ENCODE data around the gene DYSF.

The DYSF gene

DNA sequence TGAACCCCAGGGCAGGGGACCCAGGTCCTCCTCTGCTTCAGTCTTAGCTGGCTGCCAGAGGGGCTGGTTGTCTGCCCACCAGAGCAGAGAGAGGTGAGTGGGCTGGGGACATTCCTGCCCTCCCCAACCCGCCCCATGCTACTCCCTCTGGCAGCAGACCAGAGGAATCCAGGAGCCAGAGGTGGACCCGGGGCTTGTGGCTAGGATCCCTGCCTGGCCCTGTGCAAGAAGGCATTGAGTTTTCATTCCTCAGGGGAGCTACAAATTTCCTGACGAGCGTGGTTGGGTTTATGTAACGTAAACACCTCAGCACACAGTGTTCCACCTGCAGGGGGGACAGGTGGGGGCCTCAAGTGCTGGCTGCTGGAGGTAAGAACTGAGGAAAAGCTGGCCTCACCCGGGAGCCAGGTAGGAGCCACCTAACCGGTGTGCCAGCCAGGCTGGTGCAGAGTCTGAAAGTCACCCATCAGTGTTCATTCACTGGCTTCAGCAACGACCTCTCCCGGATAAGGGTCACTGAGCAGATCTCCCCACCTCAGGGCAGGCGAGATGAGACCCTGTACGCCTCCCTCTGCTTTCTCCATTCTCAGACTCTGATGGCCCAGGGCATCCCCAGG lies 246.8 kb downstream of the DYSF start:
- no peak for DNase-seq

DNA sequence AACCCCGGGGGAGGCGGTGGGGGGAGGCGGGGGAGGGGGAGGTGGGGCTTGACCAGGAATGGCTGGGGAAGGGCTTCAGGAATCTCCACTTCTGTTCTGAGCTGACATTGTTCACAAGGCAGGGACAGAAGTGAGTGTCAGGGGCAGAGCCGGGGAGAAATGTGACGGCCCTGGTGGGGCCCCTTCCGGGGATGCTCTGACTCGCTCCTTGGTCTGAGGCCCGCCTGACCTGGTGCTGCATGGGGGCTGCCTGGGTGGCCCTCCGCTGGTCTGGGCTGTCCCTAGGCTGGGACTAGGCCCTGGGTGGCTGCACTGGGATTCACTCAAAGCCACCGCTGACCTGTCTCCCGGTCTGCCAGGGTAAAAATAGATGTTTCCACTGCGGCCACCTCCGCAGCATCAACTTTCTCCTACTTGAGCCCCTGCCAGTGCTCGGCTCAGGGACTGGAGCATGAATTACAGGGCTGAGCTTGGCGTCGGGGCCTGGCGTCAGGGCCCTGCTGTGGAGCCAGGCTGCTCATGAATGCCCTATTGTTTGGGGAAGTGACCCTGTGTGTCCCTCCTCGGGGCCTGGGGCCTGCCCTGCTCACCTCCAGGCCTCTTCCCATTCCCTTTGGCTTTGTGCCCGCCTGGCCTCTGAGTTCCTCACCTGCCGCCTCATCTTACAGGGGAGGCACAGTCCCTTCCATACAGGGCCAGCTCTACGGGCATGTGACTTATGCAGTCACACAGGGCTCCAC lies 247.5 kb downstream of the DYSF start:
- DNase-seq, result no peak

DNA sequence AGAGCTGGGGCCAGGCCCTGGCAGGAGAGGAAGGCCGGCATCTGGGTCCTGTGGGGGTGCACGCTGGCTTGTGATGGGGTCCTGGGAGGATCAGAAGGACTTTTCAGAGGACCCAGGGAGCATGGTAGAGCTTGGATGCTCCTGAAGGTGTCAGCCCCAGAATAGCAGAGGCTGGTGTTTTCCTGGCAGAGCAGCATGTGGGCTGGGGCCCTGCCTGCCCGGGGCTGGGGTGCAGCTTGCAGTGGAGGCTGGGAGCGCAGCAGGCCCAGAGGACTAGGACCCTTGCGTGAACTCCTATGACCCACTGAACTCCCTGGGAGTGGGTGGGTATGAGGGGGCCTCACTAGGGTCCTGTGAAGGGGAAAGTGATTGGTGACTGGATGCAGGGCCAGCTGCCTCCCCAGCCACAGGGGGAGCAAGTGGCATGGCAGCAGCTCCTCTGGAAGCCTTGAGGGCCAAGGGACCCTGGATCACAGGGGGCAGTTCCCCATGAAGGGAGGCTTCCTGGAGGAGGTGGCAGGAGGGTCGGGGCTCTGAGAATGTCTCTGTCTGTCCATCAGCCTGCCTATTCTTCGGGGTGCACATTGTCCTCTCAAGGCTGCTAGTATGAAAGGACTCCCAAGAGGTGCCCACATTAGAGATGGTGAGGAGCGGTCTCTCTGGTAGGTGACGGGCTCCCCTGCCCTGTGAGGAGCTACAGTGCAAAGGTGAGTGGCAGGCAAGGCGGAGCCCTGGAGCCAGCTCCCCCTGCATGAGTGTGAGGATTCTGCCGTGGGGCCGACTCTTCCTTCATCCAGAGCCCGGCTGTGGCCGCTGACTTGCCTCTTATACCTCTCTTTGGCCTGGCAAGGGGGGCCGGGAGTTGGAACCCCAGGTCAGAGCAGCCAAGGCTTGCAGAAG lies 249.0 kb downstream of the DYSF start:
- no peak for DNase-seq

DNA sequence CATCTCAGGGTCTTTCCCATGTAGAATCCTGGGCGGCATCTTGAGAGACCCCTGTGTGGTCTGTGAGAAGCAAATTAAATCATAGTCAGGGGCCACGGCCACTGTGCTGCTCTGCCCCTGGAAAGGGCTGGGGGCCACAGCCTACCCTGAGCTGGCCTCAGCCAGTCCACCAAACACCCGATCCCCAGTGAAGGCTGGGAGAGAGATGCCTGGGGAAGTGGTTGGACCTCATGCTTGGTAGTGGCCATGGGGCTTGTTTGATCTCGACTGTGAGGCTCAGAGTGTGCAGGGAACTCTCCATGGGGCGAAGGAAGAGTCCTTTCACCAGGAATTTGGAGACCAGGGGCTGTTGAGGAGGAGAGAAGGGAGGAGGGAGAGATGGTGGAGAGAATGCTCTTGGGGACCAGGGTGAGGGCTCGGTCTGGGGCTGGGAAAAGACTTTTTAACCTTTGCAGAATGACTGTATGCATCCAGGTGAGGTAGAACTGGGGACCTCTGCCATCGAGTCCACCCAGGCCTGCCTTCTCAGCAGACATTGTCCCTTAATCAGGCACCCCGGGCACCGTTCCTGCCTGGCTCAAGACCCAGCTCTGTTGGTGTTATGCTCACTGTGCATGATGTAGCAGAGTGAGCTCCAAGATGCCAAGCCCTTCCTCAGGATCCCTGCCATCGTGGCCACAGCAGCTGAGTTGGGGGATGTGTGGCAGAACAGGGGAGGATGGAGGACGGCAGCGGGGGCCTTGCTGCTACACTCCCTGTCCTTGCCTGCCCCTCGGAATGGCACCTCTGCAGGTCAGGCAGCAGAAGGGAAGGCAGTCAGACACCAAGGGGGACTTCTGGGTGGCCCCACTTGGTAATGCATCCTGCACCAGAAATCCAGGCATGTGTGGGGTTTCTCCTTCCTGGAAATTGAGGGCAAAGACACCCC lies 249.9 kb downstream of the DYSF start:
- no peak for DNase-seq

DNA sequence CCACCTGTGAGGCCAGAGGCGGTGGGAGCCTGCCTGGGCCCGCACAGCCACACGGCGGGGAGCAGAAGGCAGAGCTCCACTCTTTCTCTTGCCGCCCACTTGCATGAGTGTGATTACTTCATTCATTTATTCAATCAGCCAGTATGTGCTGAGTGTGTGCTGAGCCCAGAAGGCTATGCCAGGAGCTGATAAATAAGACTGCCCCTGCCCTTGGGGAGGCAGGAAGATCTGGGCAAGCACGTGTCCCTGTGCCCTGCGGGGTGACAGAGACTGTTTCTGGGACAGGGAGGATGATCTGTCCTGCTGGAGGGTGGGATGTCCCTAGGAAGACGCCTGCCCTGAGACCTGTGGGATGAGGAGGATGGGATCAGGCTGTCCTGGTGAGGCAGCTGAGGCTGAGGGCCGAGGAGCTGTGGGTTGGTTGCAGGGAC lies 250.8 kb downstream of the DYSF start:
- no peak for DNase-seq

DNA sequence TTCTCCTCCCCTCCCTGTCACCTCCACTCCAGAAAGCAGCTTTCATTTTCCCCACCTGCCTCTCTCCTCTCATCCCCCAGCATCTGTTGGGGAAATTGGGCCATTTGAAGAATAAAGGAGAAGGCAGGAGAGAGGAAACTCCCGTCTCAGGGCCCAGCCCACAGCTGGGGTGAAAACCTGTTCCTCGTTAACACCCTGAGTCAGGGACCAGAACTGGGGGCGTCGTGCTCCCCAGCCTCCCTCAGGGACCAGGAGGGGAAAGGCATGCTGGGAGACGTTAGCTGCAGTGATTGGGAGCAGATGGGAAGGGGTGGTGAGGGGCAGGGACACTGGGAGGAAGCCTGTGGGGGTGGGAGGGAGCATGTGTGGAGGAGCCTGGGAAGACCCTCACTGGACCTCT lies 251.3 kb downstream of the DYSF start:
- DNase-seq, result no peak

DNA sequence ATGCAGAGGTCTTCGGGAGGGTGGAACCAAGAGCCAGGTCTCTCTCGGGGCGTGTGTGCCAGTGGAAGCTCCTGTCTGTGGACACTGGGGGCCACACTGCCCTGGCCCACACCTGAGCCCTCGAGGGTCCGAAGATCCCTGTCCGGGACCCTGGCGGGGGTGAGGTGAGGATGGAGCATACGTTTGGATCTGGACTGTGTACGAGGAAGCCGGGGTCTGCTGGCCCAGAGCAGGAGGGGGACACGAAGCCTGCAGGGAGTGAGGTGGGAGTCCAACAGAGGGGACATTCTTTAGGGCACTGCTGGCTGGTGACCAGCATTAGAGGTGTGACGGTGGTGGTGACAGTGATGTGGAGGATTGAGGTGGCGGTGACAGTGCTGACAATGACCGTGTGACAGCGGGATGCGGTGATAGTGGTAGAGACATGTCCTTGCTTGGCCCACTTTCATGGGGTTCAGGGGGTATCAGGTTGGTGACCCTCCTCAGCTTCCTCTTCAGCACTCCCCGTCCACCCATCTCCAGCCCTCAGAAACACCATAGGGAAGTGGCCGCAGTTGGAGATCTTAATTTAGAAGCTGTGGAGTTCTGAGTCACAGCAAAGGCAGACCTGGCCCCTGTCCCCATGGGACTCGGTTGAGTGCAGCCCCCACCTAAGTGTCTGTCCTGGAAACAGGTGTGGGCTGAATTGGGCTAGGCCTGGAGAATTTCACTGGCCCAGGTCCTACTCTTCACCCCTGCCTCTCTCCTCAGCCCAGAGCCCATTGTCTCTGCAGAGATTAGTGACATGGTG lies 252.0 kb downstream of the DYSF start:
- DNase-seq, result no peak

DNA sequence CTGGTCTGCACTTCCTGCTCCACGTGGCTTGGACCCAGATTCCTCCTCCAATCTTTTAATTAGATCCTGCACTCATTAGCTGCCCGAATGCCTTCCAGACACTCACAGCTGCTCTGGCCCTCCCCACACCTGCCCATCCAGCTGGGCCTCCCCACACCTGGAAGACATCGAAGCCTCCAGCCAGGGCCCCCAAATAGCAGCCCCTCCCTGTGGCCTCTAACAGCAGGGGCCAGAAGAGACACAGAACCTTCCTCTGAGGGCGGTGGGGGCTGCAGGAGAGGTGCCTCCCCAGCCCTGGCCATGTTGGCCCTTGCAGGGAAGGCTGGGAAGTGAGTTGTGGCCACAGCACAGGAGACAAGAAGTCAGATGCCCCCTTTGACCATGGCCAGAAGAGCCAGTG lies 252.8 kb downstream of the DYSF start:
- no peak for DNase-seq

DNA sequence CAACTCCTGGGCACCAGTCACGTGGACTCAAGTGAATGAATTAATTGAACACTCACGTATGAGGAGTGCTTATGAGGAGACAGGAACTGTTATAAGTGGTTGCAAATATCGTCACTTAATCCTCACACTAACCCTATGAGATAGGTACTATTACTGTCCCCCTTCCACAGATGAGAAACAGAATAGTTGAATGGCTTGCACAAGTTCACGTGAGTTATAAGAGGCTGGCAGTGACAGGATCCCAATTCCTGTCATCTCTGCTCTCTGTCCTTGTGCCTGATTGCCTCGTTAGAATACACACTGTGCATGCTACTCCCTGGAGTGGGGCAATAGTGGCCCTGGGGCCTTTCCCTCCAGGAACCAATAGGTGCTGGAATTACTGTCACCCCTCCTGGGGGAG lies 253.5 kb downstream of the DYSF start:
- no peak for DNase-seq

DNA sequence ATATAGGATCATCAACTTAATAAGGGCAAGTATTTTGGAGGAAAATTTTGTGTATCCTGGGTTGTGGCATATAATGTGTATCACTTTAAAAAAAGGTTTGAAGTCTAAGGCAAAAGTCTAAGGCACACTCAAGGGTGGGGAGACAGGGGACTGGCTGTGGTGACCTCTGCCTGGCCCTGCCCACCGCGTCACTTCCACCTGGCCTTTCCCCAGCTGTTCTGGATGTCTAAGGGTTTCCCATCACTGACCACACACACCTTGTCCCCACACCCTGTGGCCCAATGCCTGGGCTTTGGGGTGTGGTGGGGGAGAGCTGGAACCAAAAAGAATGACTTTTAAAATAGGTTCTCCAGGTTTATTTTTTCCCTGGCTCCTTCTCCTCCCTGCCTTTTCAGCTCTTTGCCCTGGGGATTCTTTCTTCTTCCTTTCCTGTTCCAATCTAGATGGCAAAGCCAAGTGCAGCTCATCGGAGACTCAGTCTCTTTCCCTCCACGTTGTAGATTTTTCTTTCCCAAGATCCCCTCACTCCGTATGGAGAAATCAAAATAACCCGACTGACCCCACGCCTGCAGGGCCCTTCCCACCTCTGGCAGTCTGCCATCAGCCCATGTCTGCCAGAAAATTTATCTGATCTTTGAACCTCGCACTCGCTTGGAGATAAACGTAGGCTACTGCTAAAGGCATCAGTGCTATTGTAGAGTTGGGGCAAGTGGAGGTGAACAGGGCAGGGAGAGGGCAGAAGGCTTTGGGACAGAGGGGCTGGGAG lies 257.2 kb downstream of the DYSF start:
- DNase-seq, result no peak

DNA sequence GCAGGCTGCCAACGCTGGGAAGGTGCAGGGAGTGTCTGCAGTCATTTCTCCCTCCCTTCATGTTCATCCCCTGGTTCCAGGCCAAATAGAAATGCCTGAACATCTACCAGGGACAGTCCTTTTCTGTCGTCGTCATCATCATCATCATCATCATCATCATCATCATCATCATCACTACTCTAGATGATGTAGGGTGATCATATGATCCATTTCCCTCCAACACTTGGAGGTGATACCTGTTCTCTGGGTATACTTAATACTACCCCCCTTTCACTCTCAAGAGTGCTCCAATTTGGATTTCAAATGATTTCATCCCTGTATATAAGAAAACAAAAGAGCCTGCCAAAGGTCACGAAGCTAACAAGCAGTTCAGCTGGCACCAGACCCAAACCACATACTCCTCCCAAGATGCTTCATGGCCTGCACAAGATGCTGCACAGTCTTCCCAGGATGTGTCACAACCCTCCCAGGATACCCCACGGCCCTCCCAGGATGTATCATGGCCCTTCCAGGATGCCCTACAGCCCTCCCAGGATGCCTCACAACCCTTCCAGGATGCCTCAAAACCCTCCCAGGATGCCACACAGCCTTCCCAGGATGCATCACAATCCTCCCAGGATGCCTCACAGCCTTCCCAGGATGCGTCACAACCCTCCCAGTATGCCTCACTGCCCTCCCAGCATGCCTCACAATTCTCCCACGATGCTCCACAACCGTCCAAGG lies 257.9 kb downstream of the DYSF start:
- no peak for DNase-seq

DNA sequence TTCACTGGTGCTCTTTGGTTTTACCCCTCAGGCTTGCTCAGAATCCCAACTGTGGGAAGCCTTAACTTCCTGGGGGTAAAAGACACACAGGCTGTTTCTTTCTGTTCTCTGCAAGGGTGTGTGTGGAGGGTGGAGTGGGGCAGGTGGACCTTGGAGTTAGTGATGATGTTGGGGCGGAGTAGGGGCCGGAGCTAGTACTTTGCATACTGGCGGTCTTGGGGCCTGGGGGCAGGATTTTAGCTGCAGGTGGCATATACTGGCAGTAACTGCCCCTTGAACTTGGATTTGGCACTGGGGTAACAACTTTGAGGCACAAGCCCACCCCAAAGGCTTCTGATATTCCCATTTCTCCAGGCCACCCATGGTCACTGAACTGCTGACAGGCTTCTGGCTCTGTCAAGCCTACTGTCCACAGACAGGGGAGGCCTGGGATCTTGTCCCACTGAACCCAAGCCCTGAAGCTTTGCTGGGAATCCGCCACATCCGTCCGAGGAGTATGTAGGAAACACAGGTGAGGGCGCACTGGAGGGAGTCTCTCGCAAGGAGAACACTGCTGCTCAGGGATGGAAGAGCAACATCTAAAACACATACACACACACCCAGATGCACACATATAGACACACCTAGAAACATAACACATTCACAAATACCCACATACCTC lies 258.9 kb downstream of the DYSF start:
- no peak for DNase-seq

DNA sequence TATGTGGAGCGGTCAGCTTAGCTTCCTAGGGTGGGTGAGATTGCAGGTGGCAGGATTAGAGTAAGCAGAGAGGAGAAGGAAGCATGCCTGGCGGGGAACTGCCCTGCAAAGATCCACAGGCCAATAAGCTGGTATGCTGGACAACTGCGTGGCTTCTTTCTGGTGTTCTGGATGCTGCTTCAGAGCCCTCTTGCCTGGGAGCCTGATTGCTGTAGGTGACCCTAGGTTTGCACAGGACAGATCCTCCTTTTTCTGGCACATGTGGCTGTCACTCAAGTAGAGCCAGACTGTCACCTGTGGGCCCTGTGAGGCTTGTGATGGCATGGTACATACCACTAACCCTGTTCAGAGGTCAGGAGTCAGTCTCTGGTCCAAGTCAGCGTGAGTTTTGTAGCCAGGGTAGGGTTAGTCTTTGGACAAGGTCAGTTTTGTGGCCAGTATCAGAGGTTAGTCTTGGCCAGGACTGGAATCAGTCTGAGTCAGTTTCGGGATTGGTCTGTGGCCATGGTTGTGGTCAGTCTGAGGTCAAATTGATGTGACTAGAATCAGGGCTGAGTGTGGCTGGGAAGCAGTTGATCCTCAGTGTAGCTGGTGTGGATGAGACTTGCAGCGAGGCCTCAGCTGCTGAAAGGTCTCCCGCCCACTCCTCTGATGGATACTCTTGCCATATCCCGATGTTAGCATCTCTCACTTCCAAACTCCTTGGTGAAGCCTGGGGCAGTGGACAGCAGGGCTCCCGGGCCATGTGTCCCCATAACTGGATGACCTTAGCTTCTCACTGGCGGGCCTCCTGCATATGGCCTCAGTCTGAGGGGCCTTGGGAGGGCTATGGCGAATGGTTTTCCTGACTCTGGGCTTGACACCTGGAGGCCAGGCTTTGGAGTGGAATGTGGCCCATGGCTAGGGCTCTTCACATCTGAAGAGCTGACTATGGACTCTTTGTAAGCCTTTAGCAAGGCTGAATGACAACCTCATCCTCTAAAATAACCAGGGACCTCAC lies 260.5 kb downstream of the DYSF start:
- no peak for DNase-seq

DNA sequence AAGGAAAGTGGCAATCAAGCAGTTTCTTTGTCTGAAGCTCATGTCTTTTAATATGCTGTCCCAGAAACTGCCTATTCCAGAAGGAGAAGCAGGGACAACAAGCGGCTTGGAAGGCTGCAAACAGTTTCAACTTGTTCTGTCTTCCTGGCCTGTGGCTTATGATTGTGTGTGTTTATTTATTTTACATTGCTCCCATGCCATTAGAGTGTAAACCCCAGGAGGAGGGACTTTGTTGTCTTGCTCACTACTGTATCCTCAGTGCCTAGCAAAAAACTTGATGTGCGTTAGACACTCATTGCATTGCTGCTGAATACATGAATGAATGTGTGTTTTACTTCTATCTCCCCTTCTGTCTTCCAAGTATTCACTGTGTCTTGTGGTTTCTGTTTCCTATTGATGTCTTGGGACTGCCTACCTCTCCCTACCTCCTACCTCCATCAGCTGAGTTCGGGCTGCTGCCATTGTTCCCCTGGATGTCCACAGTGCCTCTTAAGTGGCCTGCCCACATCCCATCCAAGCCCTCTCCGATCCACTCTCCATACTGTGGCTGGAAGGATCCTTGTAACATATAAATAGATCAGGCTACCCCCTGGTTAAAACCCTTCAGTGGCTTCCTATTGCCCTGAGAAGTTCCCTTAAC lies 261.4 kb downstream of the DYSF start:
- no peak for DNase-seq

DNA sequence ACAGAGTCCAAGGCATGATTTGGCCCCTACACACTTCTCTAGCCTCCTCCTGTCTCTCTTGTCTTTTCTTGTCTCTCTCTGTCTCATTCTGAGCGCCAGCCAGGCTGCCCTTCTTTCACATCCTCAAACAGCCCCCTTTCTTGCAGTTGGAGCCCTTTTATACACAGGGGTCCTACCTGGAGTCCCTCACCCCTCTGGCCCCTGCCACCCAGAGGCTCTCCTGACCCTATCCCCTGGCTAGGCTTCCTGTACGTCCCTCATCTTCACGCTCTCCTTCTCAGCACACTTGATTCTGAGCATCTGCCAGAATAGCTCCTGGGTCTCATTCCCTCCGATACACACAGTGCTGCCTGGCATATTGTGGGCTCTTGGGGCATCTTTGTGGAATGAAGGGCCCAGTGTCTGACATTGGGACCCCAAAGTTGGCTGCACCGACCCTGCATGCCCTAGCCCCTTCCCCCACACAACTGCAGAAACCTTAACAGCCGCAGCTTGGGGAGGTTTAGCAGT lies 261.9 kb downstream of the DYSF start:
- no peak for DNase-seq

DNA sequence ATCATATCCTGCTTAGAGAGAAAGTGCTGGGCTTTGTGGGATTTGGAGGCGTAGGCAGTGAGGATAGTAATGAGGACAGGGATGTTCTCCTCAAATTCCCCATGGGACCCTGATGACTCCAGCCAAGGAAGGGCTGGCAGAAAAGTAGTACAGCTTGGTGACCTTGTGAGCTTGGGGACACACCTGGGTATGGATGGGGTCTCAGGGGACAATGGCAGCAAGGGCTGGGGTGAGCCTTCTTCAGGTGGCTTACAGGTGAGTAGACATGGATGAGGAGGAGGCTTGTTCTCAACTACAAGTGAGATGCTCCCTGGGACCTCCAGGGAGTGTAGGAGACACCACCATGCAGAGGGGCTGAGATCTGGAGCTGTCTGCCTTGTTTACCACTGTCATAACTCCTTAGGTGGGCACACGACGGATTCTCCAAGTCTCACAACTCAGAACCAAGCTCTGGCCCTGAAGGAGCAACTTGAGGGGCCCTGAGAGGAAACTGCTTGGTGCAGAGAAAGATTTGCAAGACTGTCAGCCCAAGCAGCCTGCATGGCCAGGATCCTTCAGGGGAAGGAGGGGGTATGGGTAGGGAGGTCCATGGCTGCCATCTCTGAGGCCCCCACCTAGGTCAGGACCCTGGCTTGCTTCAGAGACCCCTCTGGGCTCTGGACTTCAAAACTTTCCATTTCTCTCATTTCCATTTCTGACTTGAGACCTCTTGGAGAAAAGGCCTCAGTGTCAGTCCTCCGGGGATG lies 262.8 kb downstream of the DYSF start:
- no peak for DNase-seq
